Measurements from ENCODE around the gene CRKL. TPM values are rescaled to one million over a fixed set of nuclear protein-coding genes. Genes with fewer than 3 reads are reported as not detected.
A peak's percentile ranks its signal among the peaks of the same experiment; 100 is the strongest.

Gene CRKL
- polyA plus RNA-seq, 3 donors: 26.0 to 37.5 (median 29.4) TPM

DNA sequence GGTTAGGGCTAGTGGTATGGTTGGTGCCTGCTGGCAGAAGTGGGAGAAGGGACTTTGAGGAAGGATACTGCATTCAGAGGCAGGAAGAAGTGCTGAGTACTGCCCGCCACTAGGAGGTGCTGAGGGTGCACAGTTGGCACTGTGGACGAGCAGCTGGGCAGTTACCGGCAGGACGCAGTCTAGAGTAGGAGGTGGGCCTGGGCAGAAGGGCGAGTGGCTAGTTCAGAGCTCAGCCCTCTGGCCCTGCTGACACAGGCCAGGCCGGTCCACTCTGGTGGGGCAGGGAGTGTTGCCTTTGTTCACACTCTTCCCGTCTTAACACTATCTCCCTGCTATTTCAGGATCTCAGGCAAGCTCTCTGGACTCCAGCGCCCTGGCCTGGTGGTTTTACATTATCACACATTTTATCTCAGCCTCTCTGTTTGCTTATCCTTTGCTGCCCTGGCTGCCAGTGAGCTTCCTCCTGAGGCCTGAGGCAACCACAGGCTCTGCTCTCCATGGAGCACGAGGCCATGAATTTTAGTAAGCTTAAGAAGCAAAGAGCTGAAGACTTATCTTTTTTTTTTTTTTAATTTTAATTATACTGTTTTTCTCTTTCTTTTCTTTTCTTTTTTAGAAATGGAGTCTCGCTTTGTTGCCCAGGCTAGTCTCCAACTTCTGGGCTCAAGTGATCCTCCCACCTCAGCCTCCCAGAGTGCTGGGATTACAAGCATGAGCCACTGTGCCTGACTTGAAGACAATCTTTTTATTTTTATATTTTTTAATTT is 31.5 kb upstream of the CRKL start:
- intact Hi-C loops (cut with micrococcal nuclease): loop anchor here in 1 of 2 donors (2.0 to 10.0 kb wide), 3 partner anchors 31 to 129 kb away; partner anchors contain the start of genes CRKL and P2RX6
- H3K4me1 ChIP-seq (ENCODE audit: control insufficient read depth in 1 of 2, insufficient read depth in 2 of 2, low read length in 2 of 2): peaks cover 3 to 4% of the 10 kb centered on the region in 2 donors
- Mint-ChIP-seq H3K4me3 (peak overlapping the region; percentile 14 to 41), H3K9me3 (no peaks in the 10 kb centered on the region), H3K36me3 (peaks cover 70 to 82% of the 10 kb centered on the region in 2 donors), H3K27ac (peak overlapping the region; percentile 53 to 93 (median 78)), H3K4me1 (peaks cover 8% of the 10 kb centered on the region), H3K27me3 (ENCODE audit: low read depth in 3 of 3) (peaks cover 0 to 3% (median 0%) of the 10 kb centered on the region in 3 donors)
- no peak overlapping the region for H3K4me3 ChIP-seq (replicated peaks in 1 of 3; ENCODE audit: low read depth in 2 of 3, low read length in 3 of 3)
- H3K36me3 ChIP-seq (replicated peaks in 1 of 2; ENCODE audit: control insufficient read depth in 1 of 2, insufficient read depth in 2 of 2, low read length in 2 of 2): peaks cover 74 to 82% of the 10 kb centered on the region in 2 donors
- peaks cover 4% of the 10 kb centered on the region for H4K20me1 ChIP-seq (ENCODE audit: insufficient read depth, low read length)
- no peak overlapping the region for H3K9ac ChIP-seq (ENCODE audit: insufficient read depth, low read length, poor library complexity, severe bottlenecking)
- peak overlapping the region; percentile 67 for H2AFZ ChIP-seq (ENCODE audit: insufficient read depth, low read depth, low read length, poor library complexity, severe bottlenecking)
- no peaks in the 10 kb centered on the region for H3K79me2 ChIP-seq (ENCODE audit: insufficient read depth, low read length)
- DNase-seq: peak; percentile 76 to 84 (median 84)
- H3K4me2 ChIP-seq (replicated peaks; ENCODE audit: extremely low read depth, low read length, poor library complexity, severe bottlenecking): peak overlapping the region; percentile 48
- TF ChIP-seq, protein P1, sequence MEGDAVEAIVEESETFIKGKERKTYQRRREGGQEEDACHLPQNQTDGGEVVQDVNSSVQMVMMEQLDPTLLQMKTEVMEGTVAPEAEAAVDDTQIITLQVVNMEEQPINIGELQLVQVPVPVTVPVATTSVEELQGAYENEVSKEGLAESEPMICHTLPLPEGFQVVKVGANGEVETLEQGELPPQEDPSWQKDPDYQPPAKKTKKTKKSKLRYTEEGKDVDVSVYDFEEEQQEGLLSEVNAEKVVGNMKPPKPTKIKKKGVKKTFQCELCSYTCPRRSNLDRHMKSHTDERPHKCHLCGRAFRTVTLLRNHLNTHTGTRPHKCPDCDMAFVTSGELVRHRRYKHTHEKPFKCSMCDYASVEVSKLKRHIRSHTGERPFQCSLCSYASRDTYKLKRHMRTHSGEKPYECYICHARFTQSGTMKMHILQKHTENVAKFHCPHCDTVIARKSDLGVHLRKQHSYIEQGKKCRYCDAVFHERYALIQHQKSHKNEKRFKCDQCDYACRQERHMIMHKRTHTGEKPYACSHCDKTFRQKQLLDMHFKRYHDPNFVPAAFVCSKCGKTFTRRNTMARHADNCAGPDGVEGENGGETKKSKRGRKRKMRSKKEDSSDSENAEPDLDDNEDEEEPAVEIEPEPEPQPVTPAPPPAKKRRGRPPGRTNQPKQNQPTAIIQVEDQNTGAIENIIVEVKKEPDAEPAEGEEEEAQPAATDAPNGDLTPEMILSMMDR (IDR thresholded peaks at IDR 0.05): peak; percentile 98
- 8% methylated on average over 8 of the region's 10 CpGs for WGBS (ENCODE audit: insufficient coverage)
- peak overlapping the region; percentile 23 to 54 for H3K27ac ChIP-seq (ENCODE audit: low read depth in 1 of 2, low read length in 2 of 2)
- no peaks in the 10 kb centered on the region for H3K9me3 ChIP-seq (replicated peaks in 1 of 2; ENCODE audit: control insufficient read depth in 1 of 2, insufficient read depth in 1 of 2, low read length in 2 of 2)
- H3K27me3 ChIP-seq (ENCODE audit: control insufficient read depth in 2 of 2, insufficient read depth in 2 of 2, low read length in 2 of 2): no peaks in the 10 kb centered on the region

DNA sequence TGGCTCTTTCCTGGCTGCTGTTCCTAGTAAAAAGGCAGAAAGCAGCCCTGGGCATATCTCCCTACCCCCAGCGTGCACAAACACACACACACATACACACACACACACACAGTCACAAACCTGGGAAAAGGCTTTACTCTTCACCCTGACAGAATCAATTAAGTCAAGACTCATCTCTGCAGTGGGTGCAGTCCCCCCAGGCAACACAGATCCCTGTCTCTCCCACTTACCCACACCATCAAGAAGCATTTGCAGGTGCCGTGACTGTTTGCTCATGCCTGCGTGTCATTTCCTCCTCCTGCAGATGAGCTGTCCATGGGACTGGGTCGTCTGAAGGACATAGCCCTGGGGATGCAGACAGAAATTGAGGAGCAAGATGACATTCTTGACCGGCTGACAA is 29.8 kb upstream of the CRKL start:
- Histone ChIP-seq H3K79me2 (ENCODE audit: insufficient read depth, low read length) (no peaks in the 10 kb centered on the region), H3K9ac (ENCODE audit: insufficient read depth, low read length, poor library complexity, severe bottlenecking) (no peak overlapping the region), H3K4me2 (replicated peaks; ENCODE audit: extremely low read depth, low read length, poor library complexity, severe bottlenecking) (no peak overlapping the region), H2AFZ (ENCODE audit: insufficient read depth, low read depth, low read length, poor library complexity, severe bottlenecking) (no peak overlapping the region), H4K20me1 (ENCODE audit: insufficient read depth, low read length) (peaks cover 4% of the 10 kb centered on the region), H3K27ac (ENCODE audit: low read depth in 1 of 2, low read length in 2 of 2) (peak overlapping the region in 1 of 2 donors; percentile 20), H3K36me3 (replicated peaks in 1 of 2; ENCODE audit: control insufficient read depth in 1 of 2, insufficient read depth in 2 of 2, low read length in 2 of 2) (peaks cover 59 to 66% of the 10 kb centered on the region in 2 donors), H3K4me1 (ENCODE audit: control insufficient read depth in 1 of 2, insufficient read depth in 2 of 2, low read length in 2 of 2) (peaks cover 3 to 4% of the 10 kb centered on the region in 2 donors), H3K4me3 (replicated peaks in 1 of 3; ENCODE audit: low read depth in 2 of 3, low read length in 3 of 3) (no peak overlapping the region), H3K27me3 (ENCODE audit: control insufficient read depth in 2 of 2, insufficient read depth in 2 of 2, low read length in 2 of 2) (no peaks in the 10 kb centered on the region), H3K9me3 (replicated peaks in 1 of 2; ENCODE audit: control insufficient read depth in 1 of 2, insufficient read depth in 1 of 2, low read length in 2 of 2) (no peaks in the 10 kb centered on the region)
- no peak for DNase-seq
- 76% methylated on average over 4 of the region's 5 CpGs for WGBS (ENCODE audit: insufficient coverage)
- no peaks in the 10 kb centered on the region for H3K9me3 Mint-ChIP-seq
- no peak overlapping the region for H3K4me3 Mint-ChIP-seq
- H3K36me3 Mint-ChIP-seq: peaks cover 57 to 66% of the 10 kb centered on the region in 2 donors
- peaks cover 8% of the 10 kb centered on the region for H3K4me1 Mint-ChIP-seq
- peaks cover 0 to 3% (median 3%) of the 10 kb centered on the region in 3 donors for H3K27me3 Mint-ChIP-seq (ENCODE audit: low read depth in 3 of 3)
- H3K27ac Mint-ChIP-seq: peak overlapping the region in 2 of 7 donors; percentile 3 to 26
- intact Hi-C loops (cut with micrococcal nuclease): loop anchor here in 1 of 2 donors (10.0 kb wide), 2 partner anchors 67 to 127 kb away; partner anchors contain the start of gene P2RX6
- TF ChIP-seq, protein P1 (IDR thresholded peaks at IDR 0.05): no peak

All from CD14-positive monocyte (primary cell).